K562 (cell line): ENCODE measurements around the gene ZNF548. TPM values are rescaled to one million over a fixed set of nuclear protein-coding genes. Genes with fewer than 3 reads are reported as not detected.
A peak's percentile ranks its signal among the peaks of the same experiment; 100 is the strongest.

Source experiments
- CREM ChIP-seq: IDR thresholded peaks from 2 replicates; pipeline ENCODE4 v1.6.1; 2014; ENCODE audit warnings: antibody characterized with exemption, low read depth
- GABPB1 ChIP-seq: sonication (generic); formaldehyde crosslinking; IDR thresholded peaks from 2 replicates; pipeline ENCODE4 v1.8.0; 2022; ENCODE audit warnings: mild to moderate bottlenecking, missing genetic modification reagents
- MAX ChIP-seq: sonication (generic); formaldehyde crosslinking; IDR thresholded peaks from 2 replicates; pipeline ENCODE4 v1.9.0; 2022; ENCODE audit warnings: mild to moderate bottlenecking, missing genetic modification reagents
- MBD2 ChIP-seq: sonication (generic); IDR thresholded peaks from 2 replicates; pipeline ENCODE4 v1.6.1; 2016; ENCODE audit warnings: low read depth, borderline replicate concordance
- MTA1 ChIP-seq: fragments of 450-650 bp; IDR thresholded peaks from 2 replicates; pipeline ENCODE4 v1.6.1; 2017; ENCODE audit warnings: borderline replicate concordance
- MXI1 ChIP-seq: IDR thresholded peaks from 2 replicates; pipeline ENCODE4 v1.6.1; 2011; ENCODE audit warnings: low read depth, mild to moderate bottlenecking, improper control_type of control experiment, low read length
- NFYB ChIP-seq: IDR thresholded peaks from 2 replicates; pipeline ENCODE4 v1.6.1; 2011; ENCODE audit warnings: mild to moderate bottlenecking, moderate library complexity; ENCODE audit not compliant: insufficient read length; ENCODE audit errors: extremely low read depth
- NKRF ChIP-seq: fragments of 450-650 bp; IDR thresholded peaks from 2 replicates; pipeline ENCODE4 v1.6.1; 2016; ENCODE audit warnings: borderline replicate concordance
- NR2C2 ChIP-seq, 2 experiments: fragments of 200-800 bp in 1 of 2; sonication (Bioruptor generic) in 1 of 2; sonication (generic) in 1 of 2; formaldehyde crosslinking in 1 of 2; IDR thresholded peaks; 2 replicates each; pipeline versions ENCODE4 v1.6.1 to v1.8.0; 2016 to 2022; ENCODE audit warnings: mild to moderate bottlenecking in 1 of 2, missing compliant biosample characterization in 1 of 2, missing genetic modification characterization in 1 of 2, missing genetic modification reagents in 1 of 2
- PKNOX1 ChIP-seq: fragments of 450-650 bp; IDR thresholded peaks from 2 replicates; pipeline ENCODE4 v1.6.1; 2016
- SIN3B ChIP-seq: fragments of 450-650 bp; IDR thresholded peaks from 2 replicates; pipeline ENCODE4 v1.6.1; 2017; ENCODE audit warnings: low read depth, mild to moderate bottlenecking, moderate library complexity
- SMAD4 ChIP-seq: fragments of 250-450 bp; sonication (Bioruptor Pico); conservative IDR thresholded peaks from 2 replicates; pipeline ENCODE4 v1.8.0; 2021; ENCODE audit warnings: inconsistent platforms, mild to moderate bottlenecking, moderate library complexity
- SMC3 ChIP-seq: conservative IDR thresholded peaks from 2 replicates; pipeline ENCODE4 v1.6.1; 2011; ENCODE audit warnings: low read depth, low read length, improper control_type of control experiment; ENCODE audit not compliant: insufficient read depth
- SP1 ChIP-seq: sonication (generic); formaldehyde crosslinking; IDR thresholded peaks from 2 replicates; pipeline ENCODE4 v1.8.1; 2022; ENCODE audit warnings: mild to moderate bottlenecking, missing genetic modification reagents
- TAF1 ChIP-seq: IDR thresholded peaks from 2 replicates; pipeline ENCODE4 v1.6.1; 2011; ENCODE audit warnings: mild to moderate bottlenecking, low read length, moderate library complexity; ENCODE audit not compliant: insufficient read depth, control insufficient read depth, severe bottlenecking; ENCODE audit errors: extremely low read depth
- TCF3 ChIP-seq: sonication (generic); formaldehyde crosslinking; IDR thresholded peaks from 2 replicates; pipeline ENCODE4 v1.4.0; 2020; ENCODE audit warnings: mild to moderate bottlenecking, missing genetic modification reagents
- YY1 ChIP-seq, 3 experiments: IDR thresholded peaks; 2 replicates each; pipeline ENCODE4 v1.6.1; 2011; ENCODE audit warnings: low read length in 2 of 3, mild to moderate bottlenecking in 2 of 3, moderate library complexity in 2 of 3, borderline replicate concordance in 1 of 3, control low read depth in 1 of 3, low read depth in 1 of 3; ENCODE audit not compliant: insufficient read depth in 3 of 3, insufficient replicate concordance in 2 of 3, control insufficient read depth in 1 of 3, insufficient read length in 1 of 3; ENCODE audit errors: extremely low read depth in 1 of 3
- ZBTB7A ChIP-seq: IDR thresholded peaks from 2 replicates; pipeline ENCODE4 v1.6.1; 2011; ENCODE audit warnings: low read depth, mild to moderate bottlenecking, low read length, moderate library complexity, borderline replicate concordance; ENCODE audit not compliant: control insufficient read depth
- ZFX ChIP-seq: sonication (generic); formaldehyde crosslinking; IDR thresholded peaks from 2 replicates; pipeline ENCODE4 v1.8.0; 2022; ENCODE audit warnings: mild to moderate bottlenecking, missing genetic modification reagents, moderate library complexity
- ZNF324 ChIP-seq: fragments of 250-450 bp; sonication (Bioruptor Pico); IDR thresholded peaks from 2 replicates; pipeline ENCODE4 v1.4.0; 2020; ENCODE audit warnings: mild to moderate bottlenecking
- ZSCAN32 ChIP-seq: fragments of 450-650 bp; formaldehyde crosslinking; IDR thresholded peaks from 2 replicates; pipeline ENCODE4 v1.4.0; 2020; ENCODE audit warnings: mild to moderate bottlenecking, moderate library complexity
- polyA plus RNA-seq, 8 experiments: library from polyadenylated mRNA; depleted of rRNA in 4 of 8; stranded (reverse) in 5 of 8; unstranded in 3 of 8; fragments of >200 nt; fragmentation: Nextera tagmentation in 2 of 8; fragmentation: Illumina TruSeq in 1 of 8; extraction: Ambion mirVana in 2 of 8; extraction: Trizol in 1 of 8; gene quantifications; 2 replicates each; pipeline versions ENCODE4 v1.2.1 to v1.2.3, GENCODE V29; 2011 to 2014; ENCODE audit warnings: inconsistent platforms in 1 of 8, missing spikeins in 1 of 8
- total RNA-seq, 7 experiments: library from RNA; depleted of rRNA in 6 of 7; stranded (reverse); fragments of >200 nt in 6 of 7; fragmentation: Illumina TruSeq in 2 of 7; extraction: Trizol in 2 of 7; gene quantifications; 2 replicates each; pipeline versions ENCODE4 v1.2.1 to v1.2.3, GENCODE V29; 2011 to 2021; ENCODE audit warnings: low replicate concordance in 1 of 7

ZNF548 gene
- total and polyA plus RNA-seq, 9 of the 15 experiments (the other 6 are each of a cell fraction or from before 2014, with no cell fraction given), result 1.5 to 8.7 (median 4.5) TPM

DNA sequence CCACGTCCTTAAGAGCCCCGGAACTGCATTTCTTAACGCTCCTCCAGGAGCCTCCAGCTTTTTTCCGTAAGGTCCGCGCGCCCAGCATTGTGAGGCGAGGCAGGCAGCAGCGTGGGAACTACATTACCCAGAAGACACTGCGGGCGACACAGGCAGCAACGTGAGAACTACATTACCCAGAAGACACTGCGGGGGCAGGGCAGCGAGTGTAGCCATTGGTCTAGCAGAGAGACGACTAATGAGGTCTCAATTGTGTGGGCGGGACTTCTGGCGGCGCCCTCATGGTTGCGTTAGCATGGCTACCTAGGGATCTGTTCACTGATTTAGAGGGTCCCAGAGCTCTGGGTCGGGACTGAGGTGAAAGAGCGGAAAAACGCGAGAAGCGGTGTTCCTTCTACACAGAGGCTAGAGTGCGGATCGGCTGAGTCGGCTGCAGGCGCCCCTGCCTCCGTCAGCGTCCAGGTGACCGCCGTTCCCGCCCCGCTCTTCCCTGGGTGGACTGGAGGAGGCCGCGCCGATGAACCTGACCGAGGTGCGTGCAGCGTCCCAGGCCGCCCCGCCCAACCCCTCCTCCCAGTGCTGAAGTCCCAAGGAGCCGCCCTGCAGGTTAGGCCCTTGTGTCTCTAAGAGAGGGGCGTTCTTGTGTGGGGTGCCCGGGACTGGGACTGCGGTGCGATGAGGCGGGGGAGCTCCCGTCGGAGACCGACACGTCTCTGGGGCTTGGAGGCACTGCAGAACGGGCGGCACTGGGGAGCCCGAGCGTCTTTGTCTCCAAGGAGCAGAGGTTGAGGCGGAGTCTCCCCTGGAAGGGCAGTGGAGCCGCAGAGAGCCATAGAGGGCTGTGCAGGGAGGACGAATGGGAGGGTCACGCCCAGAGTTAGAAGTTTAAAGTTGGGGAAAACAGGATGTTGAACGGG lies 45.7 kb downstream of the ZNF548 start, which contains the start of gene ZNF749 (continued):
- peak; percentile 73; the same call in 1 of the 2 replicates for TF ChIP-seq NKRF
- no peak for TF ChIP-seq ZNF324
- 0 out of 2 replicates have a peak, but pooled peaks have one; percentile 32 for TF ChIP-seq MTA1
- TF ChIP-seq GABPB1, result peak; percentile 76
- peak; percentile 90 for TF ChIP-seq PKNOX1
- 0 out of 2 replicates have a peak, but pooled peaks have one; percentile 29 for TF ChIP-seq SMAD4 (CRISPR knock-in tag)
- peak; percentile 63 for TF ChIP-seq ZFX (CRISPR knock-in tag)
- peak; percentile 63 for TF ChIP-seq TAF1
- peak; percentile 68 for TF ChIP-seq SIN3B
- TF ChIP-seq YY1 (IDR thresholded peaks at IDR 0.05; ENCODE audit: borderline replicate concordance in 1 of 3, control insufficient read depth in 1 of 3, extremely low read depth in 1 of 3, insufficient read depth in 3 of 3, insufficient read length in 1 of 3, insufficient replicate concordance in 2 of 3, low read depth in 1 of 3, low read length in 2 of 3), result peak in 2 of 3 experiments; percentile 27 to 81
- TF ChIP-seq ZSCAN32 (CRISPR knock-in tag), result no peak
- TF ChIP-seq ZBTB7A, result peak; percentile 29; the same call in 1 of the 2 replicates
- TF ChIP-seq TCF3 (CRISPR knock-in tag), result no peak
- peak; percentile 38; the same call in 1 of the 2 replicates for TF ChIP-seq SP1 (CRISPR knock-in tag)
- TF ChIP-seq NFYB, result peak; percentile 54
- TF ChIP-seq MAX (CRISPR knock-in tag), result 0 out of 2 replicates have a peak, but pooled peaks have one; percentile 39
- peak; percentile 53; the same call in 1 of the 2 replicates for TF ChIP-seq MXI1
- TF ChIP-seq MBD2, result peak; percentile 91
- TF ChIP-seq NR2C2 (CRISPR knock-in tag; IDR thresholded peaks at IDR 0.05), result no peak
- peak; percentile 89 for TF ChIP-seq NR2C2 (tag; IDR thresholded peaks at IDR 0.05)
- 0 out of 2 replicates have a peak, but pooled peaks have one; percentile 12 for TF ChIP-seq SMC3
- TF ChIP-seq CREM, result peak; percentile 95
